ENCODE measurements around the gene RPS27L.
A peak's percentile ranks its signal among the peaks of the same experiment; 100 is the strongest.

RPS27L gene

GRCh38 chr15:63189941-63190768 lies 32.9 kb upstream of the RPS27L start:
- no peak for TF ChIP-seq EZH2 (IDR thresholded peaks at IDR 0.05)
- TF ChIP-seq POLR2AphosphoS5 (IDR thresholded peaks at IDR 0.05; ENCODE audit: borderline replicate concordance, low read depth, low read length), result no peak
- TF ChIP-seq FOXP2 (optimal IDR thresholded peaks at IDR 0.05; ENCODE audit: control extremely low read depth, extremely low read length, insufficient read depth), result no peak
- Histone ChIP-seq H3K27ac (no peak overlapping the region), H3K36me3 (ENCODE audit: insufficient read depth, low read length) (no peaks in the 10 kb centered on the region), H3K9me3 (ENCODE audit: low read depth, low read length) (no peaks in the 10 kb centered on the region), H3K4me3 (peak overlapping the region; percentile 90), H3K9ac (ENCODE audit: insufficient read length) (peak overlapping the region; percentile 68)
- DNase-seq (ENCODE audit: low read depth, low spot score), result no peak

- Histone ChIP-seq H3K9ac (ENCODE audit: insufficient read length) (peak within 1 kb of the TSS; percentile 77), H3K36me3 (ENCODE audit: insufficient read depth, low read length) (no peaks in the 10 kb centered on the region), H3K27ac (no peak within 1 kb of the TSS), H3K9me3 (ENCODE audit: low read depth, low read length) (no peaks in the 10 kb centered on the region), H3K4me3 (peak within 1 kb of the TSS; percentile 90)
- no peak for DNase-seq (ENCODE audit: low read depth, low spot score)
- no peak for TF ChIP-seq FOXP2 (optimal IDR thresholded peaks at IDR 0.05; ENCODE audit: control extremely low read depth, extremely low read length, insufficient read depth)
- TF ChIP-seq POLR2AphosphoS5 (IDR thresholded peaks at IDR 0.05; ENCODE audit: borderline replicate concordance, low read depth, low read length), result peak; percentile 75
Observed at GRCh38 chr15:63188926-63189871, 31.9 kb upstream of the RPS27L start, which contains the start of gene RAB8B. TSS of gene RAB8B (plus strand) at chr15:63189606. CDS start at chr15:63189625, 19 bp downstream.

- TF ChIP-seq FOXP2 (optimal IDR thresholded peaks at IDR 0.05; ENCODE audit: control extremely low read depth, extremely low read length, insufficient read depth) (no peak), POLR2AphosphoS5 (IDR thresholded peaks at IDR 0.05; ENCODE audit: borderline replicate concordance, low read depth, low read length) (no peak), EZH2 (IDR thresholded peaks at IDR 0.05) (no peak)
- H3K9ac ChIP-seq (ENCODE audit: insufficient read length), result peak overlapping the region; percentile 77
- H3K36me3 ChIP-seq (ENCODE audit: insufficient read depth, low read length), result no peaks in the 10 kb centered on the region
- no peaks in the 10 kb centered on the region for H3K9me3 ChIP-seq (ENCODE audit: low read depth, low read length)
- no peak for DNase-seq (ENCODE audit: low read depth, low spot score)
- H3K4me3 ChIP-seq, result peak overlapping the region; percentile 90
- no peak overlapping the region for H3K27ac ChIP-seq
Observed at GRCh38 chr15:63188247-63188925, 31.1 kb upstream of the RPS27L start.

- TF ChIP-seq FOXP2 (optimal IDR thresholded peaks at IDR 0.05; ENCODE audit: control extremely low read depth, extremely low read length, insufficient read depth) (no peak), POLR2AphosphoS5 (IDR thresholded peaks at IDR 0.05; ENCODE audit: borderline replicate concordance, low read depth, low read length) (no peak), EZH2 (IDR thresholded peaks at IDR 0.05) (no peak)
- H3K9ac ChIP-seq (ENCODE audit: insufficient read length), result no peak overlapping the region
- no peak overlapping the region for H3K27ac ChIP-seq
- H3K9me3 ChIP-seq (ENCODE audit: low read depth, low read length), result no peaks in the 10 kb centered on the region
- no peaks in the 10 kb centered on the region for H3K36me3 ChIP-seq (ENCODE audit: insufficient read depth, low read length)
- no peak for DNase-seq (ENCODE audit: low read depth, low spot score)
- no peak overlapping the region for H3K4me3 ChIP-seq
Observed at GRCh38 chr15:63187589-63188226, 30.4 kb upstream of the RPS27L start.

GRCh38 chr15:63186065-63186464 lies 28.8 kb upstream of the RPS27L start:
- Histone ChIP-seq H3K4me3 (no peak overlapping the region), H3K9me3 (ENCODE audit: low read depth, low read length) (no peaks in the 10 kb centered on the region), H3K9ac (ENCODE audit: insufficient read length) (no peak overlapping the region), H3K36me3 (ENCODE audit: insufficient read depth, low read length) (no peaks in the 10 kb centered on the region), H3K27ac (no peak overlapping the region)
- TF ChIP-seq FOXP2 (optimal IDR thresholded peaks at IDR 0.05; ENCODE audit: control extremely low read depth, extremely low read length, insufficient read depth) (no peak), POLR2AphosphoS5 (IDR thresholded peaks at IDR 0.05; ENCODE audit: borderline replicate concordance, low read depth, low read length) (no peak)
- no peak for DNase-seq (ENCODE audit: low read depth, low spot score)

GRCh38 chr15:63185206-63185605 lies 27.9 kb upstream of the RPS27L start:
- TF ChIP-seq POLR2AphosphoS5 (IDR thresholded peaks at IDR 0.05; ENCODE audit: borderline replicate concordance, low read depth, low read length), result no peak
- no peak for TF ChIP-seq EZH2 (IDR thresholded peaks at IDR 0.05)
- no peak for TF ChIP-seq FOXP2 (optimal IDR thresholded peaks at IDR 0.05; ENCODE audit: control extremely low read depth, extremely low read length, insufficient read depth)
- DNase-seq (ENCODE audit: low read depth, low spot score), result no peak
- H3K4me3 ChIP-seq, result no peak overlapping the region
- H3K27ac ChIP-seq, result no peak overlapping the region
- no peaks in the 10 kb centered on the region for H3K9me3 ChIP-seq (ENCODE audit: low read depth, low read length)
- H3K9ac ChIP-seq (ENCODE audit: insufficient read length), result no peak overlapping the region
- no peaks in the 10 kb centered on the region for H3K36me3 ChIP-seq (ENCODE audit: insufficient read depth, low read length)

- Histone ChIP-seq H3K9me3 (ENCODE audit: low read depth, low read length) (no peaks in the 10 kb centered on the region), H3K36me3 (ENCODE audit: insufficient read depth, low read length) (no peaks in the 10 kb centered on the region), H3K27ac (no peak overlapping the region), H3K9ac (ENCODE audit: insufficient read length) (no peak overlapping the region), H3K4me3 (no peak overlapping the region)
- no peak for TF ChIP-seq FOXP2 (optimal IDR thresholded peaks at IDR 0.05; ENCODE audit: control extremely low read depth, extremely low read length, insufficient read depth)
- no peak for TF ChIP-seq EZH2 (IDR thresholded peaks at IDR 0.05)
- DNase-seq (ENCODE audit: low read depth, low spot score), result no peak
Observed at GRCh38 chr15:63181648-63182047, 24.4 kb upstream of the RPS27L start.
